ENCODE measurements around the gene MFNG. TPM values are rescaled to one million over a fixed set of nuclear protein-coding genes. Genes with fewer than 3 reads are reported as not detected.

Gene MFNG
- total RNA-seq, 1 donor from 2014 or later = 3.2 TPM

GRCh38 chr22:37480387-37481346 lies 5.5 kb downstream of the MFNG start:
- Mint-ChIP-seq H3K36me3 (ENCODE audit: insufficient read depth) (no peaks in the 10 kb centered on the region), H3K4me3 (ENCODE audit: low read depth) (no peak overlapping the region), H3K4me1 (ENCODE audit: low read depth) (peaks cover 7% of the 10 kb centered on the region)

GRCh38 chr22:37479196-37479595 lies 7.0 kb downstream of the MFNG start:
- peaks cover 7% of the 10 kb centered on the region for H3K4me1 Mint-ChIP-seq (ENCODE audit: low read depth)
- H3K27me3 Mint-ChIP-seq = peaks cover 7% of the 10 kb centered on the region
- no peak for DNase-seq (ENCODE audit: low spot score, unreplicated experiment)
- no peak overlapping the region for H3K4me3 Mint-ChIP-seq (ENCODE audit: low read depth)
- H3K9me3 Mint-ChIP-seq (ENCODE audit: low read depth) = no peaks in the 10 kb centered on the region
- no peak overlapping the region for H3K27ac Mint-ChIP-seq
- TF ChIP-seq, protein P1, sequence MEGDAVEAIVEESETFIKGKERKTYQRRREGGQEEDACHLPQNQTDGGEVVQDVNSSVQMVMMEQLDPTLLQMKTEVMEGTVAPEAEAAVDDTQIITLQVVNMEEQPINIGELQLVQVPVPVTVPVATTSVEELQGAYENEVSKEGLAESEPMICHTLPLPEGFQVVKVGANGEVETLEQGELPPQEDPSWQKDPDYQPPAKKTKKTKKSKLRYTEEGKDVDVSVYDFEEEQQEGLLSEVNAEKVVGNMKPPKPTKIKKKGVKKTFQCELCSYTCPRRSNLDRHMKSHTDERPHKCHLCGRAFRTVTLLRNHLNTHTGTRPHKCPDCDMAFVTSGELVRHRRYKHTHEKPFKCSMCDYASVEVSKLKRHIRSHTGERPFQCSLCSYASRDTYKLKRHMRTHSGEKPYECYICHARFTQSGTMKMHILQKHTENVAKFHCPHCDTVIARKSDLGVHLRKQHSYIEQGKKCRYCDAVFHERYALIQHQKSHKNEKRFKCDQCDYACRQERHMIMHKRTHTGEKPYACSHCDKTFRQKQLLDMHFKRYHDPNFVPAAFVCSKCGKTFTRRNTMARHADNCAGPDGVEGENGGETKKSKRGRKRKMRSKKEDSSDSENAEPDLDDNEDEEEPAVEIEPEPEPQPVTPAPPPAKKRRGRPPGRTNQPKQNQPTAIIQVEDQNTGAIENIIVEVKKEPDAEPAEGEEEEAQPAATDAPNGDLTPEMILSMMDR (IDR thresholded peaks at IDR 0.05; ENCODE audit: unreplicated experiment) = no peak
- H3K36me3 Mint-ChIP-seq (ENCODE audit: insufficient read depth) = no peaks in the 10 kb centered on the region

More at GRCh38 chr22:37480387-37481346, 5.5 kb downstream of the MFNG start:
- Mint-ChIP-seq H3K27ac (peak overlapping the region; percentile 2), H3K9me3 (ENCODE audit: low read depth) (no peaks in the 10 kb centered on the region), H3K27me3 (peaks cover 7% of the 10 kb centered on the region)
- TF ChIP-seq, protein P1 (IDR thresholded peaks at IDR 0.05; ENCODE audit: unreplicated experiment) = no peak
- DNase-seq (ENCODE audit: low spot score, unreplicated experiment) = no peak

GRCh38 chr22:37476389-37477329 lies 9.5 kb downstream of the MFNG start:
- Mint-ChIP-seq H3K4me3 (ENCODE audit: low read depth) (no peak overlapping the region), H3K4me1 (ENCODE audit: low read depth) (peaks cover 4% of the 10 kb centered on the region), H3K9me3 (ENCODE audit: low read depth) (no peaks in the 10 kb centered on the region), H3K36me3 (ENCODE audit: insufficient read depth) (no peaks in the 10 kb centered on the region), H3K27me3 (no peaks in the 10 kb centered on the region), H3K27ac (no peak overlapping the region)
- DNase-seq (ENCODE audit: low spot score, unreplicated experiment) = no peak
- TF ChIP-seq, protein P1 (IDR thresholded peaks at IDR 0.05; ENCODE audit: unreplicated experiment) = no peak

GRCh38 chr22:37474447-37475090 lies 11.6 kb downstream of the MFNG start:
- no peak overlapping the region for H3K4me3 Mint-ChIP-seq (ENCODE audit: low read depth)
- H3K27me3 Mint-ChIP-seq = peaks cover 3% of the 10 kb centered on the region
- no peak overlapping the region for H3K27ac Mint-ChIP-seq
- DNase-seq (ENCODE audit: low spot score, unreplicated experiment) = no peak
- no peaks in the 10 kb centered on the region for H3K36me3 Mint-ChIP-seq (ENCODE audit: insufficient read depth)
- no peaks in the 10 kb centered on the region for H3K9me3 Mint-ChIP-seq (ENCODE audit: low read depth)
- TF ChIP-seq, protein P1 (IDR thresholded peaks at IDR 0.05; ENCODE audit: unreplicated experiment) = no peak
- no peaks in the 10 kb centered on the region for H3K4me1 Mint-ChIP-seq (ENCODE audit: low read depth)
